ENCODE data around the gene ROR2.

GRCh38 chr9:91629718-91630117, 320.3 kb downstream of the ROR2 start:
- TF ChIP-seq POLR2AphosphoS5 (IDR thresholded peaks at IDR 0.05): no peak
- TF ChIP-seq, protein P1, sequence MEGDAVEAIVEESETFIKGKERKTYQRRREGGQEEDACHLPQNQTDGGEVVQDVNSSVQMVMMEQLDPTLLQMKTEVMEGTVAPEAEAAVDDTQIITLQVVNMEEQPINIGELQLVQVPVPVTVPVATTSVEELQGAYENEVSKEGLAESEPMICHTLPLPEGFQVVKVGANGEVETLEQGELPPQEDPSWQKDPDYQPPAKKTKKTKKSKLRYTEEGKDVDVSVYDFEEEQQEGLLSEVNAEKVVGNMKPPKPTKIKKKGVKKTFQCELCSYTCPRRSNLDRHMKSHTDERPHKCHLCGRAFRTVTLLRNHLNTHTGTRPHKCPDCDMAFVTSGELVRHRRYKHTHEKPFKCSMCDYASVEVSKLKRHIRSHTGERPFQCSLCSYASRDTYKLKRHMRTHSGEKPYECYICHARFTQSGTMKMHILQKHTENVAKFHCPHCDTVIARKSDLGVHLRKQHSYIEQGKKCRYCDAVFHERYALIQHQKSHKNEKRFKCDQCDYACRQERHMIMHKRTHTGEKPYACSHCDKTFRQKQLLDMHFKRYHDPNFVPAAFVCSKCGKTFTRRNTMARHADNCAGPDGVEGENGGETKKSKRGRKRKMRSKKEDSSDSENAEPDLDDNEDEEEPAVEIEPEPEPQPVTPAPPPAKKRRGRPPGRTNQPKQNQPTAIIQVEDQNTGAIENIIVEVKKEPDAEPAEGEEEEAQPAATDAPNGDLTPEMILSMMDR (IDR thresholded peaks at IDR 0.05): no peak
